ENCODE measurements around the gene OR5H14. TPM values are rescaled to one million over a fixed set of nuclear protein-coding genes. Genes with fewer than 3 reads are reported as not detected.
"Not testable (repeated sequence)": the region's sequence is repeated elsewhere in the genome, so short reads cannot be mapped to it uniquely, and the experiment has no call there.

Gene OR5H14
- total and polyA plus RNA-seq, 2 of the 8 experiments (the other 6 are each of a cell fraction or from before 2014, with no cell fraction given): not detected

- H3K79me1 ChIP-seq (ENCODE audit: low read depth, low read length); H3K27me3 ChIP-seq (replicated peaks in 1 of 4; ENCODE audit: control insufficient read depth in 3 of 4, extremely low read depth in 1 of 4, insufficient read depth in 3 of 4, low read length in 3 of 4); H4K8ac ChIP-seq (ENCODE audit: extremely low read depth, insufficient read depth, low read length); H2BK15ac ChIP-seq (ENCODE audit: low read length); FAIRE-seq; H4K5ac ChIP-seq (ENCODE audit: insufficient read length, low read depth, low read length); H2BK12ac ChIP-seq (ENCODE audit: low read depth, low read length); H2AFZ ChIP-seq (ENCODE audit: low read length); H3K4me3 ChIP-seq (ENCODE audit: extremely low read depth in 1 of 4, insufficient read depth in 2 of 4, low read depth in 3 of 4, low read length in 4 of 4); DNase-seq (ENCODE audit: low read depth in 1 of 2, low spot score in 2 of 2); H2BK20ac ChIP-seq (ENCODE audit: low read length); H3K14ac ChIP-seq (ENCODE audit: insufficient read length); H3K79me2 ChIP-seq (ENCODE audit: control insufficient read depth in 1 of 2, insufficient read depth in 2 of 2, low read length in 2 of 2); H3K23me2 ChIP-seq (ENCODE audit: low read depth, low read length); H3K4ac ChIP-seq (replicated peaks; ENCODE audit: insufficient read length, low read depth, low read length); CTCF ChIA-PET (ENCODE audit: partially characterized antibody); H3K18ac ChIP-seq (ENCODE audit: extremely low read depth, low read length); H2AK5ac ChIP-seq (ENCODE audit: low read depth, low read length); H3K9me3 ChIP-seq (ENCODE audit: insufficient read depth in 2 of 2, low read depth in 1 of 2, low read length in 1 of 2); H3K36me3 ChIP-seq (ENCODE audit: control insufficient read depth in 2 of 4, insufficient read depth in 4 of 4, low read length in 3 of 4); H2BK5ac ChIP-seq (ENCODE audit: low read depth, low read length); H4K91ac ChIP-seq (replicated peaks; ENCODE audit: insufficient read length, low read length); H3K56ac ChIP-seq (replicated peaks; ENCODE audit: insufficient read length, low read depth, low read length); H3K27ac ChIP-seq (ENCODE audit: low read depth, low read length); H3K9ac ChIP-seq (replicated peaks in 1 of 4; ENCODE audit: extremely low read depth in 1 of 4, low read depth in 3 of 4, low read length in 3 of 4); H3K4me1 ChIP-seq (replicated peaks in 1 of 4; ENCODE audit: control insufficient read depth in 3 of 4, insufficient read depth in 4 of 4, low read length in 3 of 4); H2BK120ac ChIP-seq (replicated peaks; ENCODE audit: low read depth, low read length); H3K23ac ChIP-seq (ENCODE audit: insufficient read length); POLR2A ChIA-PET (ENCODE audit: partially characterized antibody); H3K4me2 ChIP-seq (ENCODE audit: insufficient read depth in 1 of 2, low read depth in 2 of 2, low read length in 2 of 2); H4K20me1 ChIP-seq (replicated peaks in 1 of 2; ENCODE audit: control insufficient read depth in 1 of 2, insufficient read depth in 2 of 2, low read length in 2 of 2): not testable (repeated sequence)
- 82% methylated on average over 4 of the region's 4 CpGs; no CpG with 5 or more reads in 1 of the 2 experiments for WGBS, 2 experiments (ENCODE audit: extremely low coverage in 1 of 2, insufficient coverage in 1 of 2, insufficient read length in 1 of 2, insufficient replicate concordance in 2 of 2, low coverage in 1 of 2, low lambda C conversion rate in 2 of 2, missing lambda C conversion rate in 1 of 2)
Observed at GRCh38 chr3:98149456-98149855, 2.2 kb downstream of the OR5H14 start.
